IMR-90 (cell line): Measurements from ENCODE around the gene SMIM5. TPM values are rescaled to one million over a fixed set of nuclear protein-coding genes. Genes with fewer than 3 reads are reported as not detected.

Experiments used
- ATAC-seq: fragments of 200-7000 bp; cut with Tn5 transposase; 2 replicates; pipeline ENCODE4 v1.9.1; 2020; ENCODE audit warnings: low read depth, mild to moderate bottlenecking, moderate library complexity
- BruUV-seq: library from RNA; stranded (reverse); fragments of 400-500 nt; replicated peaks from 2 replicates; lab custom pipeline; 2021; lab: Mats Ljungman, UMichigan
- CTCF ChIA-PET: fragments of 300-600 bp; formaldehyde crosslinking; extraction: SDS; loops from one replicate; lab custom pipeline; 2021; ENCODE audit warnings: antibody characterized with exemption; lab: Yijun Ruan, JAX
- POLR2A ChIA-PET: fragments of 300-600 bp; sonication (Branson Sonifier 250); formaldehyde crosslinking; loops from one replicate; lab custom pipeline; 2022; ENCODE audit warnings: antibody characterized with exemption; ENCODE audit not compliant: unreplicated experiment; lab: Charles Lee
- DNase-seq: peaks from one replicate; pipeline ENCODE4 v3.0.0; 2013
- H2AFZ ChIP-seq: replicated peaks from 2 replicates; pipeline ENCODE3; 2013; ENCODE audit warnings: low read length, mild to moderate bottlenecking; ENCODE audit not compliant: poor library complexity
- H2AK5ac ChIP-seq: 2 replicates; pipeline ENCODE4 v1.6.1; 2013; ENCODE audit warnings: low read depth, low read length, inconsistent platforms
- H2AK9ac ChIP-seq: replicated peaks from 2 replicates; pipeline ENCODE3; 2013; ENCODE audit warnings: mild to moderate bottlenecking, low read depth, low read length, moderate library complexity; ENCODE audit not compliant: poor library complexity
- H2BK120ac ChIP-seq: 2 replicates; pipeline ENCODE4 v1.6.1; 2013; ENCODE audit warnings: low read depth, low read length, inconsistent platforms
- H2BK15ac ChIP-seq: 3 replicates; pipeline ENCODE4 v1.6.1; 2013; ENCODE audit warnings: low read depth, low read length, inconsistent platforms
- H2BK20ac ChIP-seq: 2 replicates; pipeline ENCODE4 v1.6.1; 2013; ENCODE audit warnings: low read depth, mild to moderate bottlenecking, inconsistent platforms, low read length, moderate library complexity
- H2BK5ac ChIP-seq: 2 replicates; pipeline ENCODE4 v1.6.1; 2013; ENCODE audit warnings: mild to moderate bottlenecking, low read depth, low read length, inconsistent platforms; ENCODE audit not compliant: poor library complexity, severe bottlenecking
- H3K14ac ChIP-seq: replicated peaks from 2 replicates; pipeline ENCODE4 v1.6.1; 2013; ENCODE audit warnings: low read depth, low read length, inconsistent platforms
- H3K18ac ChIP-seq: 2 replicates; pipeline ENCODE4 v1.6.1; 2013; ENCODE audit warnings: low read depth, low read length, control low read depth
- H3K23ac ChIP-seq: 2 replicates; pipeline ENCODE4 v1.6.1; 2013; ENCODE audit warnings: low read depth, low read length, inconsistent platforms
- H3K27ac ChIP-seq: 2 replicates; pipeline ENCODE4 v1.5.1; 2013; ENCODE audit warnings: mild to moderate bottlenecking, control low read depth, low read length; ENCODE audit not compliant: insufficient read depth
- H3K27me3 ChIP-seq: 2 replicates; pipeline ENCODE4 v1.6.1; 2013; ENCODE audit warnings: low read length; ENCODE audit not compliant: control insufficient read depth, insufficient read depth
- H3K36me3 ChIP-seq: 2 replicates; pipeline ENCODE4 v1.6.1; 2013; ENCODE audit warnings: low read length, mixed read lengths; ENCODE audit not compliant: control insufficient read depth, insufficient read depth
- H3K4ac ChIP-seq: 2 replicates; pipeline ENCODE4 v1.6.1; 2013; ENCODE audit warnings: low read depth, low read length, inconsistent platforms
- H3K4me1 ChIP-seq: 2 replicates; pipeline ENCODE4 v1.6.1; 2013; ENCODE audit warnings: low read length, mixed read lengths; ENCODE audit not compliant: control insufficient read depth, insufficient read depth
- H3K4me2 ChIP-seq: 2 replicates; pipeline ENCODE4 v1.6.1; 2013; ENCODE audit warnings: low read depth, mild to moderate bottlenecking, control low read depth, low read length, moderate library complexity
- H3K4me3 ChIP-seq: 2 replicates; pipeline ENCODE4 v1.5.1; 2013; ENCODE audit warnings: low read depth, mild to moderate bottlenecking, control low read depth, low read length, moderate library complexity; ENCODE audit not compliant: insufficient read depth
- H3K56ac ChIP-seq: 2 replicates; pipeline ENCODE4 v1.6.1; 2013; ENCODE audit warnings: low read length, inconsistent platforms; ENCODE audit not compliant: insufficient read depth; ENCODE audit errors: extremely low read depth
- H3K79me1 ChIP-seq, 2 experiments: 2 replicates each; pipeline ENCODE4 v1.6.1; 2013; ENCODE audit warnings: low read length in 2 of 2, inconsistent platforms in 1 of 2, low read depth in 1 of 2
- H3K9ac ChIP-seq: 2 replicates; pipeline ENCODE4 v1.6.1; 2013; ENCODE audit warnings: low read depth, low read length, control low read depth
- H3K9me1 ChIP-seq: 2 replicates; pipeline ENCODE4 v1.6.1; 2013; ENCODE audit warnings: low read length, inconsistent platforms; ENCODE audit not compliant: insufficient read depth
- H3K9me3 ChIP-seq: 2 replicates; pipeline ENCODE4 v1.6.1; 2013; ENCODE audit warnings: low read length; ENCODE audit not compliant: control insufficient read depth, insufficient read depth
- H4K20me1 ChIP-seq: 2 replicates; pipeline ENCODE4 v1.6.1; 2013; ENCODE audit warnings: low read length, inconsistent platforms; ENCODE audit not compliant: insufficient read depth
- H4K5ac ChIP-seq: 2 replicates; pipeline ENCODE4 v1.6.1; 2013; ENCODE audit warnings: mild to moderate bottlenecking, low read depth, low read length, control low read depth
- H4K8ac ChIP-seq, 2 experiments: 2 replicates each; pipeline ENCODE4 v1.6.1; 2013; ENCODE audit warnings: low read depth in 2 of 2, low read length in 2 of 2, control low read depth in 1 of 2, inconsistent platforms in 1 of 2
- H4K91ac ChIP-seq: 2 replicates; pipeline ENCODE4 v1.6.1; 2013; ENCODE audit warnings: low read depth, low read length, inconsistent platforms; ENCODE audit not compliant: insufficient read depth
- BHLHE40 ChIP-seq: fragments of 150-350 bp; IDR thresholded peaks from 2 replicates; pipeline ENCODE4 v1.6.1; 2016; ENCODE audit warnings: mild to moderate bottlenecking, low read depth, low read length
- MAFK ChIP-seq: IDR thresholded peaks from 2 replicates; pipeline ENCODE4 v1.6.1; 2012; ENCODE audit warnings: low read depth, low read length, improper control_type of control experiment
- MXI1 ChIP-seq: IDR thresholded peaks from 2 replicates; pipeline ENCODE4 v1.6.1; 2012; ENCODE audit warnings: low read depth, mild to moderate bottlenecking, low read length, moderate library complexity, borderline replicate concordance
- NFE2L2 ChIP-seq: fragments of 150-350 bp; IDR thresholded peaks from 2 replicates; pipeline ENCODE4 v1.6.1; 2016; ENCODE audit warnings: low read depth, mild to moderate bottlenecking, low read length
- POLR2A ChIP-seq: IDR thresholded peaks from 2 replicates; pipeline ENCODE4 v1.6.1; 2012; ENCODE audit warnings: mild to moderate bottlenecking, low read depth, low read length
- RAD21 ChIP-seq: IDR thresholded peaks from 2 replicates; pipeline ENCODE4 v1.6.1; 2012; ENCODE audit warnings: low read length, improper control_type of control experiment
- RCOR1 ChIP-seq: IDR thresholded peaks from 2 replicates; pipeline ENCODE4 v1.6.1; 2012; ENCODE audit warnings: mild to moderate bottlenecking, low read length, improper control_type of control experiment; ENCODE audit not compliant: insufficient replicate concordance
- RFX5 ChIP-seq: IDR thresholded peaks from 2 replicates; pipeline ENCODE4 v1.8.0; 2012; ENCODE audit warnings: low read depth, mild to moderate bottlenecking, low read length, moderate library complexity
- USF2 ChIP-seq: fragments of 150-350 bp; IDR thresholded peaks from 2 replicates; pipeline ENCODE4 v1.6.1; 2017; ENCODE audit warnings: mild to moderate bottlenecking, antibody characterized with exemption, low read length, low read depth
- WGBS, 2 experiments: methylation state at CpG; one replicate each; pipeline versions ENCODE4 v1.1.5 to v1.1.7; 2013; ENCODE audit warnings: missing lambda C conversion rate in 2 of 2; ENCODE audit not compliant: insufficient read length in 1 of 2; ENCODE audit errors: extremely low coverage in 2 of 2; 5-methylcytosine and 5-hydroxymethylcytosine counted together
- dilution Hi-C: fragments of 300-500 bp; cut with HindIII; formaldehyde crosslinking; loops from one replicate; pipeline ENCODE4 v1.14.3; 2018; ENCODE audit warnings: low sequenced_read_pairs; ENCODE audit not compliant: unreplicated experiment
- in situ Hi-C: fragments of 300-500 bp; cut with MboI; formaldehyde crosslinking; loops from 3 replicates; pipeline ENCODE4 v1.14.3; 2019; ENCODE audit warnings: low sequenced_read_pairs, inconsistent platforms, mixed read lengths
- intact Hi-C: fragments of 100-400 bp; cut with micrococcal nuclease; formaldehyde crosslinking; loops from 2 replicates; pipeline ENCODE4 v1.10.0; 2022
- polyA plus RNA-seq, 3 experiments: library from polyadenylated mRNA; depleted of rRNA; stranded (reverse); fragments of >200 nt; gene quantifications; 2 replicates each; pipeline ENCODE4 v1.2.3, GENCODE V29; 2012; ENCODE audit warnings: low replicate concordance in 1 of 3
- total RNA-seq: library from RNA; depleted of rRNA; stranded (reverse); fragments of >200 nt; gene quantifications from 2 replicates; pipeline ENCODE4 v1.2.3, GENCODE V29; 2012
- TF ChIP-seq, protein P1 (sequence below): conservative IDR thresholded peaks from 2 replicates; pipeline ENCODE4 v1.5.1; 2012; ENCODE audit warnings: mild to moderate bottlenecking, low read depth, low read length, improper control_type of control experiment

Gene SMIM5
- total and polyA plus RNA-seq, 2 of the 4 experiments (the other 2 are of a cell fraction), result not detected

GRCh38 chr17:75649687-75650086 is 16.5 kb downstream of the SMIM5 start:
- Histone ChIP-seq H3K4me1 (no peaks in the 10 kb centered on the region), H4K5ac (no peak overlapping the region), H3K27ac (no peak overlapping the region), H3K27me3 (no peaks in the 10 kb centered on the region), H2BK15ac (no peak overlapping the region), H3K4me2 (no peak overlapping the region), H2AK9ac (no peak overlapping the region), H2BK5ac (no peak overlapping the region), H2AK5ac (no peak overlapping the region), H3K9ac (no peak overlapping the region), H4K20me1 (no peaks in the 10 kb centered on the region), H2AFZ (no peak overlapping the region), H2BK20ac (no peak overlapping the region), H3K23ac (no peak overlapping the region), H2BK120ac (no peak overlapping the region), H3K36me3 (peaks cover 36% of the 10 kb centered on the region), H4K91ac (no peak overlapping the region), H3K56ac (no peak overlapping the region), H3K9me3 (no peaks in the 10 kb centered on the region), H3K14ac (no peak overlapping the region), H4K8ac (no peak overlapping the region), H3K79me1 (no peaks in the 10 kb centered on the region; a peak in 1 of 4 replicates), H3K4ac (no peak overlapping the region), H3K9me1 (no peaks in the 10 kb centered on the region), H3K18ac (no peak overlapping the region), H3K4me3 (no peak overlapping the region)
- CTCF ChIA-PET, result no interaction called here
- WGBS, 2 experiments, result 83% methylated on average over 2 of the region's 6 CpGs; no CpG with 5 or more reads in 1 of the 2 experiments
- ATAC-seq, result no peak
- TF ChIP-seq RCOR1, result no peak
- TF ChIP-seq, protein P1, sequence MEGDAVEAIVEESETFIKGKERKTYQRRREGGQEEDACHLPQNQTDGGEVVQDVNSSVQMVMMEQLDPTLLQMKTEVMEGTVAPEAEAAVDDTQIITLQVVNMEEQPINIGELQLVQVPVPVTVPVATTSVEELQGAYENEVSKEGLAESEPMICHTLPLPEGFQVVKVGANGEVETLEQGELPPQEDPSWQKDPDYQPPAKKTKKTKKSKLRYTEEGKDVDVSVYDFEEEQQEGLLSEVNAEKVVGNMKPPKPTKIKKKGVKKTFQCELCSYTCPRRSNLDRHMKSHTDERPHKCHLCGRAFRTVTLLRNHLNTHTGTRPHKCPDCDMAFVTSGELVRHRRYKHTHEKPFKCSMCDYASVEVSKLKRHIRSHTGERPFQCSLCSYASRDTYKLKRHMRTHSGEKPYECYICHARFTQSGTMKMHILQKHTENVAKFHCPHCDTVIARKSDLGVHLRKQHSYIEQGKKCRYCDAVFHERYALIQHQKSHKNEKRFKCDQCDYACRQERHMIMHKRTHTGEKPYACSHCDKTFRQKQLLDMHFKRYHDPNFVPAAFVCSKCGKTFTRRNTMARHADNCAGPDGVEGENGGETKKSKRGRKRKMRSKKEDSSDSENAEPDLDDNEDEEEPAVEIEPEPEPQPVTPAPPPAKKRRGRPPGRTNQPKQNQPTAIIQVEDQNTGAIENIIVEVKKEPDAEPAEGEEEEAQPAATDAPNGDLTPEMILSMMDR, result no peak
- no peak for TF ChIP-seq BHLHE40
- TF ChIP-seq MAFK, result no peak
- no peak for TF ChIP-seq USF2
- TF ChIP-seq NFE2L2, result no peak
- no peak for TF ChIP-seq POLR2A
- TF ChIP-seq RAD21, result no peak
- TF ChIP-seq MXI1, result no peak
- no peak for TF ChIP-seq RFX5
- intact Hi-C loops, result no loop called here
- POLR2A ChIA-PET, result no interaction called here
- dilution Hi-C loops, result no loop called here
- BruUV-seq, result no TSS peak
- no peak for DNase-seq
- in situ Hi-C loops, result no loop called here
